ENCODE results near the gene SF3B2.

The SF3B2 gene

DNA sequence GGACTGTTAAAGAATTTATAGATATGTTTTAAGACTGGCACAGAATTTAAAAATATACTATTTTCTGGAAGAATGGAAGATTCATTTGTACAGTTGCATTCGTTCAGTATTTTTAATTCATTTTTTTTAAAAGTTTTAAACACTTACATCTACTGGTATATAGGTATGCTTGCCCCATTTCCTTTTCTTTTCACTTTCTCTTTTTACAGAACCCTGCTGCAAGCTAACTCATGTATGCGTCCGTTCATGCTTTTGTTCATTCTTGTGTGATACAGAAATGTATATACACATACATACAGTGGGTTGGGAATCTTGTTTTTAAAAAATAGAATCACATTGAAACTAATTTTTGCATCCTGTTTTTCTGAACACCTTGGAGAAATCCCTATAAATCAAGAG, 48.9 kb downstream of the SF3B2 start:
- H3K4me2 ChIP-seq (ENCODE audit: insufficient read depth, low read length): peak overlapping the region; percentile 37; the same call in 1 of the 2 replicates
- no peaks in the 10 kb centered on the region for H3K9me3 ChIP-seq (ENCODE audit: insufficient read depth, low read length, severe bottlenecking)
- H3K4me3 ChIP-seq (ENCODE audit: low read depth in 1 of 2, low read length in 2 of 2): no peak overlapping the region
- H3K27ac ChIP-seq (ENCODE audit: low read length): peak overlapping the region; percentile 40
- no peaks in the 10 kb centered on the region for H3K79me2 ChIP-seq (ENCODE audit: insufficient read depth, low read length)
- H3K36me3 ChIP-seq (ENCODE audit: insufficient read depth, low read length): no peaks in the 10 kb centered on the region
- H3K4me1 ChIP-seq (ENCODE audit: insufficient read depth, low read length): peaks cover 19% of the 10 kb centered on the region
- TF ChIP-seq EZH2 (IDR thresholded peaks at IDR 0.05; ENCODE audit: borderline replicate concordance, low read depth, low read length, severe bottlenecking): no peak
- TF ChIP-seq, protein P1, sequence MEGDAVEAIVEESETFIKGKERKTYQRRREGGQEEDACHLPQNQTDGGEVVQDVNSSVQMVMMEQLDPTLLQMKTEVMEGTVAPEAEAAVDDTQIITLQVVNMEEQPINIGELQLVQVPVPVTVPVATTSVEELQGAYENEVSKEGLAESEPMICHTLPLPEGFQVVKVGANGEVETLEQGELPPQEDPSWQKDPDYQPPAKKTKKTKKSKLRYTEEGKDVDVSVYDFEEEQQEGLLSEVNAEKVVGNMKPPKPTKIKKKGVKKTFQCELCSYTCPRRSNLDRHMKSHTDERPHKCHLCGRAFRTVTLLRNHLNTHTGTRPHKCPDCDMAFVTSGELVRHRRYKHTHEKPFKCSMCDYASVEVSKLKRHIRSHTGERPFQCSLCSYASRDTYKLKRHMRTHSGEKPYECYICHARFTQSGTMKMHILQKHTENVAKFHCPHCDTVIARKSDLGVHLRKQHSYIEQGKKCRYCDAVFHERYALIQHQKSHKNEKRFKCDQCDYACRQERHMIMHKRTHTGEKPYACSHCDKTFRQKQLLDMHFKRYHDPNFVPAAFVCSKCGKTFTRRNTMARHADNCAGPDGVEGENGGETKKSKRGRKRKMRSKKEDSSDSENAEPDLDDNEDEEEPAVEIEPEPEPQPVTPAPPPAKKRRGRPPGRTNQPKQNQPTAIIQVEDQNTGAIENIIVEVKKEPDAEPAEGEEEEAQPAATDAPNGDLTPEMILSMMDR (IDR thresholded peaks at IDR 0.05; ENCODE audit: borderline replicate concordance, extremely low read depth, low read length, poor library complexity, severe bottlenecking): no peak
- ATAC-seq (ENCODE audit: insufficient read depth, low read depth) (peak; percentile 52; the same call in 2 of the 3 replicates), DNase-seq (no peak)
- no peak overlapping the region; the same call in 1 of the 2 replicates for H2AFZ ChIP-seq (ENCODE audit: low read depth, low read length)
- peak overlapping the region; percentile 1; the same call in 1 of the 2 replicates for H3K9ac ChIP-seq (ENCODE audit: low read depth, low read length)
- peaks cover 4% of the 10 kb centered on the region; the same call in 1 of the 2 replicates for H4K20me1 ChIP-seq (ENCODE audit: insufficient read depth, low read length)
- H3K27me3 ChIP-seq (ENCODE audit: insufficient read depth, low read length, poor library complexity): no peaks in the 10 kb centered on the region

DNA sequence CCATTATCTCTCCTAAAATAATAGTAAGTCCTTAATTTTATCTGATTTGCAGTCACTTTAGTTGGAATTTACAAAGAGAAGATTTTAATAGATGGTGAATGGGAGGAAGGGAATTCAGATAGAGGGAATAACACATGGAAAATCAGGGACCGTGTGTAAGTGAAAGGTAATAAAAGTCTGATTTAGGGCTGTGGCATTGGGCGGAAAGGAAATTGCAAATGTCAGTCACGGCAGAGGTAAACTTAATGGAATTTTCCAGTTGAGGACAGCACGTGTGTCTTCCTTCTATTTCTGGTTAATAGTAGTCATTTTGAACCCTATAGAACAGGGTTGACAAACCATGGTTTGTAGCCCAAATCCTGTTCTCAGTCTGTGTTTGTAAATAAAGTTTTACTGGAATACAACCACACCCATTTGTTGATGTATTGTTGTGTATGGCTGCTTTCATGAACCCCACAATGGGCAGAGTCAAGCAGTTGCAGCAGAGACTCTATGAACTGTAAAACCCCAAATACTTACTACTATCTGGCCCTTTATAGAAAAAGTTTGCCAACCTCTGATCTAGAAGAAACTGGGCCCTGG, 52.0 kb downstream of the SF3B2 start:
- TF ChIP-seq, protein P1 (IDR thresholded peaks at IDR 0.05; ENCODE audit: borderline replicate concordance, extremely low read depth, low read length, poor library complexity, severe bottlenecking): no peak
- TF ChIP-seq EZH2 (IDR thresholded peaks at IDR 0.05; ENCODE audit: borderline replicate concordance, low read depth, low read length, severe bottlenecking): no peak
- Histone ChIP-seq H3K79me2 (ENCODE audit: insufficient read depth, low read length) (no peaks in the 10 kb centered on the region), H3K9me3 (ENCODE audit: insufficient read depth, low read length, severe bottlenecking) (no peaks in the 10 kb centered on the region), H3K36me3 (ENCODE audit: insufficient read depth, low read length) (no peaks in the 10 kb centered on the region), H3K27me3 (ENCODE audit: insufficient read depth, low read length, poor library complexity) (no peaks in the 10 kb centered on the region), H3K4me3 (ENCODE audit: low read depth in 1 of 2, low read length in 2 of 2) (no peak overlapping the region), H2AFZ (ENCODE audit: low read depth, low read length) (no peak overlapping the region), H4K20me1 (ENCODE audit: insufficient read depth, low read length) (0 out of 2 replicates have a peak, but pooled peaks cover 4% of the 10 kb centered on the region), H3K27ac (ENCODE audit: low read length) (no peak overlapping the region), H3K9ac (ENCODE audit: low read depth, low read length) (no peak overlapping the region), H3K4me2 (ENCODE audit: insufficient read depth, low read length) (no peak overlapping the region), H3K4me1 (ENCODE audit: insufficient read depth, low read length) (peaks cover 19% of the 10 kb centered on the region)
- DNase-seq: no peak
- no peak for ATAC-seq (ENCODE audit: insufficient read depth, low read depth)

DNA sequence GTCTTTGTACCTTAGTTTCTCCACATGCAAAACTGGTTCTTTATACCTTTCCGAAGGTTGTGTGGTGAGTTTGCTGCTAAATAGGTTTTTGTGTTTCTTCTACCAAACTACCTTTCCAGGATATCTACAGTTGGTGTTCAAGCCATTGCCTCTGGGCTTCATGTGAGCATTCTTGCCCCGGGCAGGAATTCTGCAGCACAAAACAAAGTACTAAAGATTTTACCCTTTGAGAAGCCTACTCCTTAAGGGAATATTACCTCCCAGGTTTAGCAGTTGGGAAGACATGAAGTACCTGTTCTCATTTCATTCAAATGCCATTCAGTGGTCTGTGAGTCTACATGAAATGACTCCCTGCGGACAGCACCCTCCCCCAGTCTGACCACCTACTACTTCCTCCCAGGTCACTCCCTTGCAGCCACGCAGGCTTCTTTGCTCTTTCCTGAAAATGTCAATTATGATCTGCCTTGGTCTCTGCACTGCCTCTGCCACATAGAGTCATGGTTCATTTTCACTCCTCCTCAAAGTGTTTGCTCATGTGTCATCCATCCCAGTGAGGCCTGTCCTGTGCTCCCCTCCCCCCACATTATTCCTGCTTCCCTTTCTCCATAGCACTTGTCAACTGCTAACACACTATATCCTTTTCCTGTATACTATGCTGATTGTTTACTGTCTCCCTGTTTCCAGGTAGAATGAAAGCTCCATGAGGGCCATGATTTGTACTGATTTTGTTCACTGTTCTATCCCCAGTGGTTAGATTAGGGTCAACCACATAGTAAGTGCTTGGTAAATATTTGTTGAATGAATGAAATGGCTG, 54.8 kb downstream of the SF3B2 start:
- Histone ChIP-seq H4K20me1 (ENCODE audit: insufficient read depth, low read length) (0 out of 2 replicates have a peak, but pooled peaks cover 6% of the 10 kb centered on the region), H3K9me3 (ENCODE audit: insufficient read depth, low read length, severe bottlenecking) (no peaks in the 10 kb centered on the region), H3K4me2 (ENCODE audit: insufficient read depth, low read length) (no peak overlapping the region), H3K79me2 (ENCODE audit: insufficient read depth, low read length) (no peaks in the 10 kb centered on the region; the same call in 1 of the 2 replicates), H3K9ac (ENCODE audit: low read depth, low read length) (no peak overlapping the region), H3K4me1 (ENCODE audit: insufficient read depth, low read length) (no peaks in the 10 kb centered on the region), H3K36me3 (ENCODE audit: insufficient read depth, low read length) (no peaks in the 10 kb centered on the region), H2AFZ (ENCODE audit: low read depth, low read length) (no peak overlapping the region), H3K4me3 (ENCODE audit: low read depth in 1 of 2, low read length in 2 of 2) (no peak overlapping the region), H3K27ac (ENCODE audit: low read length) (no peak overlapping the region), H3K27me3 (ENCODE audit: insufficient read depth, low read length, poor library complexity) (no peaks in the 10 kb centered on the region)
- no peak for TF ChIP-seq EZH2 (IDR thresholded peaks at IDR 0.05; ENCODE audit: borderline replicate concordance, low read depth, low read length, severe bottlenecking)
- TF ChIP-seq, protein P1 (IDR thresholded peaks at IDR 0.05; ENCODE audit: borderline replicate concordance, extremely low read depth, low read length, poor library complexity, severe bottlenecking): no peak
- DNase-seq (no peak), ATAC-seq (ENCODE audit: insufficient read depth, low read depth) (no peak)

Measured in DND-41 (cell line).